GM10266 (cell line): Measurements from ENCODE around the gene USP30.

Experiments used
- DNase-seq: peaks from one replicate; pipeline ENCODE4 v3.0.0; 2012; ENCODE audit errors: extremely low spot score
- TF ChIP-seq, protein P1 (sequence below): IDR thresholded peaks from 2 replicates; pipeline ENCODE4 v1.5.1; 2012; ENCODE audit warnings: mild to moderate bottlenecking, low read depth; ENCODE audit not compliant: control insufficient read depth, insufficient read depth; ENCODE audit errors: missing control alignments

USP30 gene

GRCh38 chr12:109054520-109054919 is 2.1 kb downstream of the USP30 start:
- TF ChIP-seq, protein P1, sequence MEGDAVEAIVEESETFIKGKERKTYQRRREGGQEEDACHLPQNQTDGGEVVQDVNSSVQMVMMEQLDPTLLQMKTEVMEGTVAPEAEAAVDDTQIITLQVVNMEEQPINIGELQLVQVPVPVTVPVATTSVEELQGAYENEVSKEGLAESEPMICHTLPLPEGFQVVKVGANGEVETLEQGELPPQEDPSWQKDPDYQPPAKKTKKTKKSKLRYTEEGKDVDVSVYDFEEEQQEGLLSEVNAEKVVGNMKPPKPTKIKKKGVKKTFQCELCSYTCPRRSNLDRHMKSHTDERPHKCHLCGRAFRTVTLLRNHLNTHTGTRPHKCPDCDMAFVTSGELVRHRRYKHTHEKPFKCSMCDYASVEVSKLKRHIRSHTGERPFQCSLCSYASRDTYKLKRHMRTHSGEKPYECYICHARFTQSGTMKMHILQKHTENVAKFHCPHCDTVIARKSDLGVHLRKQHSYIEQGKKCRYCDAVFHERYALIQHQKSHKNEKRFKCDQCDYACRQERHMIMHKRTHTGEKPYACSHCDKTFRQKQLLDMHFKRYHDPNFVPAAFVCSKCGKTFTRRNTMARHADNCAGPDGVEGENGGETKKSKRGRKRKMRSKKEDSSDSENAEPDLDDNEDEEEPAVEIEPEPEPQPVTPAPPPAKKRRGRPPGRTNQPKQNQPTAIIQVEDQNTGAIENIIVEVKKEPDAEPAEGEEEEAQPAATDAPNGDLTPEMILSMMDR, result no peak
- no peak for DNase-seq

GRCh38 chr12:109056891-109057290 is 4.5 kb downstream of the USP30 start:
- no peak for DNase-seq
- TF ChIP-seq, protein P1, result no peak

DNA sequence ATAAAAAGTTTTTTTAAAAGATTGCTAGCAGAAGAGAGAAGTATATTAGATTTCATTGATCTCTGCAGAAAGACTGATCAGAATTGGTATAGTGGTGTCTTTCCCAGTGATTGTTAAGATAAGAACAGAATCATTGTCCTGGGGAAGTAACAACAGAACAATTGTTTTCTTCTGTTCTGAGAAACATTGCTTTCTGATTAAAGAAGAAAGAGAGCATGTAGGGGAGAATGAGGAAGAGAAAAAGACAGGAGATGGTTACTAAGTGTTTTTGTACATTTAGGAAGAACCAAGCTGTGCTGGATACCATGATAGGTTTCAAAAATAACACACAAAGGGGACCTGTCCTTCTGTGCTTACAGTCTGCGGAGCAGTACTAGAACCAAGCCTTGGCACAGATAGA is 5.0 kb downstream of the USP30 start:
- TF ChIP-seq, protein P1, result no peak

GRCh38 chr12:109058773-109059172 is 6.4 kb downstream of the USP30 start:
- DNase-seq, result no peak
- TF ChIP-seq, protein P1, result no peak

More for the DNA sequence above, 5.0 kb downstream of the USP30 start:
- DNase-seq, result no peak

GRCh38 chr12:109064143-109064542 is 11.8 kb downstream of the USP30 start:
- TF ChIP-seq, protein P1, result no peak
- no peak for DNase-seq

GRCh38 chr12:109065154-109065852 is 12.9 kb downstream of the USP30 start:
- TF ChIP-seq, protein P1, result no peak
- DNase-seq, result no peak

GRCh38 chr12:109065853-109066193 is 13.4 kb downstream of the USP30 start:
- no peak for DNase-seq
- TF ChIP-seq, protein P1, result no peak
